HG03108 (cell line): Measurements from ENCODE around the gene CRELD2.

Source experiments
- ATAC-seq: cut with Tn5 transposase; IDR thresholded peaks from one replicate; pipeline ENCODE4 v1.9.1; 2021; ENCODE audit warnings: moderate library complexity; ENCODE audit not compliant: unreplicated experiment

CRELD2 gene

GRCh38 chr22:49966041-49966773, 47.8 kb downstream of the CRELD2 start:
- ATAC-seq = no peak

GRCh38 chr22:49966774-49967705, 48.6 kb downstream of the CRELD2 start:
- no peak for ATAC-seq

- no peak for ATAC-seq
Measured at GRCh38 chr22:49967706-49968208, 49.3 kb downstream of the CRELD2 start.

- no peak for ATAC-seq
Measured at GRCh38 chr22:49968313-49968830, 49.9 kb downstream of the CRELD2 start.

- no peak for ATAC-seq
Measured at GRCh38 chr22:49968831-49969661, 50.6 kb downstream of the CRELD2 start.

- no peak for ATAC-seq
Measured at GRCh38 chr22:49969751-49970527, 51.5 kb downstream of the CRELD2 start.

GRCh38 chr22:49970528-49971231, 52.2 kb downstream of the CRELD2 start:
- peak; percentile 54 for ATAC-seq

- ATAC-seq = peak; percentile 17
Measured at GRCh38 chr22:49971232-49972162, 53.1 kb downstream of the CRELD2 start.

GRCh38 chr22:49972163-49973017, 54.0 kb downstream of the CRELD2 start:
- ATAC-seq = no peak

- no peak for ATAC-seq
Measured at GRCh38 chr22:49973018-49973961, 54.9 kb downstream of the CRELD2 start.

- no peak for ATAC-seq
Measured at GRCh38 chr22:49975543-49976389, 57.3 kb downstream of the CRELD2 start.

GRCh38 chr22:49976439-49977175, 58.2 kb downstream of the CRELD2 start:
- ATAC-seq = no peak
